H1 (cell line): Measurements from ENCODE around the gene GPRIN3. TPM values are rescaled to one million over a fixed set of nuclear protein-coding genes. Genes with fewer than 3 reads are reported as not detected.

Experiments
- CTCF ChIA-PET: fragments of 300-600 bp; sonication (Branson Sonifier 250); formaldehyde crosslinking; loops from one replicate; lab custom pipeline; 2021; ENCODE audit not compliant: partially characterized antibody; lab: Charles Lee
- POLR2A ChIA-PET: fragments of 300-600 bp; sonication (Branson Sonifier 250); formaldehyde crosslinking; loops from one replicate; lab custom pipeline; 2021; ENCODE audit warnings: inconsistent platforms; ENCODE audit not compliant: partially characterized antibody; lab: Charles Lee
- DNase-seq, 2 experiments: peaks; one replicate each; pipeline versions ENCODE4 v3.0.0 to v3.0.0-alpha.2; 2010 to 2022; ENCODE audit warnings: low spot score in 2 of 2, low read depth in 1 of 2, mixed read lengths in 1 of 2
- FAIRE-seq: peaks from 2 replicates; lab custom pipeline; 2011; peaks lifted over from hg19 to GRCh38; lab: Jason Lieb, UNC
- H2AFZ ChIP-seq: 2 replicates; pipeline ENCODE4 v1.8.1; 2012; ENCODE audit warnings: low read length, inconsistent platforms
- H2AK5ac ChIP-seq: 2 replicates; pipeline ENCODE4 v1.6.1; 2013; ENCODE audit warnings: low read depth, low read length
- H2BK120ac ChIP-seq: replicated peaks from 2 replicates; pipeline ENCODE3; 2013; ENCODE audit warnings: low read depth, low read length, inconsistent platforms
- H2BK12ac ChIP-seq: 2 replicates; pipeline ENCODE4 v1.6.1; 2013; ENCODE audit warnings: low read depth, low read length
- H2BK15ac ChIP-seq: 2 replicates; pipeline ENCODE4 v1.6.1; 2013; ENCODE audit warnings: low read length
- H2BK20ac ChIP-seq: 2 replicates; pipeline ENCODE4 v1.6.1; 2013; ENCODE audit warnings: low read length
- H2BK5ac ChIP-seq: 2 replicates; pipeline ENCODE4 v1.6.1; 2013; ENCODE audit warnings: low read depth, low read length
- H3K14ac ChIP-seq: 2 replicates; pipeline ENCODE4 v1.6.1; 2013; ENCODE audit warnings: inconsistent platforms; ENCODE audit not compliant: insufficient read length
- H3K18ac ChIP-seq: 2 replicates; pipeline ENCODE4 v1.6.1; 2013; ENCODE audit warnings: low read length; ENCODE audit errors: extremely low read depth
- H3K23ac ChIP-seq: 2 replicates; pipeline ENCODE4 v1.6.1; 2013; ENCODE audit warnings: inconsistent platforms; ENCODE audit not compliant: insufficient read length
- H3K23me2 ChIP-seq: 2 replicates; pipeline ENCODE4 v1.6.1; 2013; ENCODE audit warnings: low read depth, low read length
- H3K27ac ChIP-seq: 2 replicates; pipeline ENCODE4 v1.6.1; 2011; ENCODE audit warnings: low read depth, low read length, inconsistent platforms
- H3K27me3 ChIP-seq, 4 experiments: replicated peaks in 1 of 4; 1 replicate in 1 of 4; 2 replicates in 3 of 4; pipeline versions ENCODE4 v1.6.1 to v1.8.1; 2011 to 2013; ENCODE audit warnings: low read length in 3 of 4, mild to moderate bottlenecking in 3 of 4, inconsistent platforms in 2 of 4, mixed read lengths in 2 of 4, moderate library complexity in 1 of 4; ENCODE audit not compliant: control insufficient read depth in 3 of 4, insufficient read depth in 3 of 4; ENCODE audit errors: extremely low read depth in 1 of 4
- H3K36me3 ChIP-seq, 4 experiments: 2 replicates each; pipeline versions ENCODE4 v1.6.1 to v1.8.1; 2011 to 2013; ENCODE audit warnings: mild to moderate bottlenecking in 4 of 4, low read length in 3 of 4, moderate library complexity in 2 of 4, control low read depth in 1 of 4, inconsistent platforms in 1 of 4; ENCODE audit not compliant: insufficient read depth in 4 of 4, control insufficient read depth in 2 of 4
- H3K4ac ChIP-seq: replicated peaks from 2 replicates; pipeline ENCODE3; 2013; ENCODE audit warnings: low read length, low read depth, mixed read lengths, inconsistent platforms; ENCODE audit not compliant: insufficient read length
- H3K4me1 ChIP-seq, 4 experiments: replicated peaks in 1 of 4; 1 replicate in 1 of 4; 2 replicates in 3 of 4; pipeline versions ENCODE4 v1.6.1 to v1.8.1; 2011 to 2013; ENCODE audit warnings: low read length in 3 of 4, inconsistent platforms in 2 of 4, mixed read lengths in 1 of 4; ENCODE audit not compliant: insufficient read depth in 4 of 4, control insufficient read depth in 3 of 4
- H3K4me2 ChIP-seq, 2 experiments: 2 replicates each; pipeline versions ENCODE4 v1.6.1 to v1.8.1; 2011 to 2013; ENCODE audit warnings: low read depth in 2 of 2, low read length in 2 of 2, control low read depth in 1 of 2, inconsistent platforms in 1 of 2, mild to moderate bottlenecking in 1 of 2; ENCODE audit not compliant: insufficient read depth in 1 of 2
- H3K4me3 ChIP-seq, 4 experiments: fragments of 200-600, 300-600 bp in 1 of 4; sonication (generic), shearing (Covaris generic), sonication (Bioruptor Twin) in 1 of 4; 2 replicates each; pipeline versions ENCODE4 v1.5.1 to v1.8.1; 2011 to 2016; ENCODE audit warnings: low read length in 4 of 4, low read depth in 3 of 4, control low read depth in 2 of 4, inconsistent platforms in 2 of 4, mild to moderate bottlenecking in 2 of 4, mixed read lengths in 1 of 4, moderate library complexity in 1 of 4; ENCODE audit not compliant: insufficient read depth in 2 of 4; ENCODE audit errors: extremely low read depth in 1 of 4
- H3K56ac ChIP-seq: replicated peaks from 2 replicates; pipeline ENCODE3; 2013; ENCODE audit warnings: low read depth, mild to moderate bottlenecking, mixed read lengths, low read length, inconsistent platforms; ENCODE audit not compliant: insufficient read length
- H3K79me1 ChIP-seq: 2 replicates; pipeline ENCODE4 v1.6.1; 2013; ENCODE audit warnings: low read depth, low read length, control low read depth
- H3K79me2 ChIP-seq, 2 experiments: 2 replicates each; pipeline versions ENCODE4 v1.6.1 to v1.8.1; 2012 to 2013; ENCODE audit warnings: low read length in 2 of 2, mild to moderate bottlenecking in 2 of 2, inconsistent platforms in 1 of 2; ENCODE audit not compliant: insufficient read depth in 2 of 2, control insufficient read depth in 1 of 2
- H3K9ac ChIP-seq, 4 experiments: replicated peaks in 1 of 4; 1 replicate in 1 of 4; 2 replicates in 3 of 4; pipeline versions ENCODE4 v1.6.1 to v1.8.1; 2011 to 2013; ENCODE audit warnings: low read depth in 3 of 4, low read length in 3 of 4, control low read depth in 2 of 4, mild to moderate bottlenecking in 2 of 4, moderate library complexity in 2 of 4, inconsistent platforms in 1 of 4; ENCODE audit errors: extremely low read depth in 1 of 4
- H3K9me3 ChIP-seq, 2 experiments: 2 replicates each; pipeline versions ENCODE4 v1.6.1 to v1.8.1; 2012 to 2013; ENCODE audit warnings: mild to moderate bottlenecking in 2 of 2, moderate library complexity in 2 of 2, control low read depth in 1 of 2, inconsistent platforms in 1 of 2, low read depth in 1 of 2, low read length in 1 of 2, mixed read lengths in 1 of 2; ENCODE audit not compliant: insufficient read depth in 2 of 2
- H4K20me1 ChIP-seq, 2 experiments: replicated peaks in 1 of 2; 2 replicates each; pipeline versions ENCODE3 to v1.8.1; 2011 to 2013; ENCODE audit warnings: inconsistent platforms in 2 of 2, low read length in 2 of 2, mild to moderate bottlenecking in 1 of 2; ENCODE audit not compliant: insufficient read depth in 2 of 2, control insufficient read depth in 1 of 2
- H4K5ac ChIP-seq: 2 replicates; pipeline ENCODE4 v1.6.1; 2013; ENCODE audit warnings: low read length, low read depth, mixed read lengths, inconsistent platforms; ENCODE audit not compliant: insufficient read length
- H4K8ac ChIP-seq: 2 replicates; pipeline ENCODE4 v1.8.0; 2013; ENCODE audit warnings: mild to moderate bottlenecking, moderate library complexity, low read length, inconsistent platforms; ENCODE audit not compliant: insufficient read depth; ENCODE audit errors: extremely low read depth
- H4K91ac ChIP-seq: replicated peaks from 2 replicates; pipeline ENCODE3; 2013; ENCODE audit warnings: low read length, mixed read lengths, inconsistent platforms; ENCODE audit not compliant: insufficient read length
- BACH1 ChIP-seq: IDR thresholded peaks from 2 replicates; pipeline ENCODE4 v1.6.1; 2012; ENCODE audit warnings: low read length, improper control_type of control experiment
- HDAC6 ChIP-seq: IDR thresholded peaks from one replicate; pipeline ENCODE4 v1.7.1; 2012; ENCODE audit warnings: low read depth, mild to moderate bottlenecking, inconsistent platforms, low read length, moderate library complexity
- JUN ChIP-seq: IDR thresholded peaks from 2 replicates; pipeline ENCODE4 v1.6.1; 2011; ENCODE audit warnings: low read depth, mild to moderate bottlenecking, improper control_type of control experiment, low read length
- RFX5 ChIP-seq: IDR thresholded peaks from 2 replicates; pipeline ENCODE4 v1.6.1; 2011; ENCODE audit warnings: low read depth, low read length, improper control_type of control experiment, borderline replicate concordance
- RNF2 ChIP-seq: fragments of 200-900, 300-1000 bp; sonication (generic); IDR thresholded peaks from 2 replicates; pipeline ENCODE4 v1.7.1; 2016; ENCODE audit warnings: borderline replicate concordance, low read depth, mild to moderate bottlenecking, antibody characterized with exemption, low read length; ENCODE audit not compliant: poor library complexity, severe bottlenecking; ENCODE audit errors: missing control alignments
- SP1 ChIP-seq: IDR thresholded peaks from 2 replicates; pipeline ENCODE4 v1.6.1; 2011; ENCODE audit warnings: low read depth, low read length
- TCF12 ChIP-seq: IDR thresholded peaks from 2 replicates; pipeline ENCODE4 v1.6.1; 2011; ENCODE audit warnings: low read depth, mild to moderate bottlenecking, low read length
- WGBS, 2 experiments: shearing (Covaris generic) in 1 of 2; methylation state at CpG; one replicate each; pipeline versions ENCODE4 v1.1.6 to v1.1.7; 2013 to 2015; ENCODE audit warnings: low lambda C conversion rate in 2 of 2, mixed read lengths in 2 of 2, inconsistent platforms in 1 of 2, low coverage in 1 of 2, missing lambda C conversion rate in 1 of 2; ENCODE audit not compliant: insufficient replicate concordance in 2 of 2, insufficient coverage in 1 of 2, insufficient read length in 1 of 2; ENCODE audit errors: extremely low coverage in 1 of 2, missing lambda C conversion rate in 1 of 2; 5-methylcytosine and 5-hydroxymethylcytosine counted together
- polyA plus RNA-seq, 7 experiments: library from polyadenylated mRNA; depleted of rRNA in 3 of 7; stranded (reverse) in 5 of 7; unstranded in 2 of 7; fragments of >200 nt in 5 of 7; fragments of 200-250 nt in 2 of 7; gene quantifications; 1 replicate in 5 of 7; 2 replicates in 1 of 7; 4 replicates in 1 of 7; pipeline versions ENCODE4 v1.2.1 to v1.2.3, GENCODE V29; 2011 to 2013; ENCODE audit warnings: missing spikeins in 2 of 7, mixed read lengths in 2 of 7
- total RNA-seq: library from RNA; stranded (reverse); fragmentation: NEBNext Ultra II Directional; extraction: Animal tissue kit (Norgen Biotek cat#: 25700); gene quantifications from 2 replicates; pipeline ENCODE4 v1.2.1, GENCODE V29; 2021

Gene GPRIN3
- total and polyA plus RNA-seq, 2 of the 8 experiments (the other 6 are each of a cell fraction or from before 2014, with no cell fraction given) = 0.17 to 1.4 TPM

GRCh38 chr4:89296399-89296798 lies 11.2 kb downstream of the GPRIN3 start:
- H3K4ac ChIP-seq = no peak overlapping the region
- TF ChIP-seq JUN (no peak), SP1 (no peak), RFX5 (no peak), TCF12 (no peak), HDAC6 (no peak), BACH1 (no peak), RNF2 (no peak)
- no peak overlapping the region for H2AFZ ChIP-seq
- no peaks in the 10 kb centered on the region for H4K20me1 ChIP-seq
- H2BK120ac ChIP-seq = no peak overlapping the region
- 95% methylated on average over 1 of the region's 1 CpG; no CpG with 5 or more reads in 1 of the 2 experiments for WGBS, 2 experiments
- no peak overlapping the region for H3K18ac ChIP-seq
- no peaks in the 10 kb centered on the region for H3K79me1 ChIP-seq
- no peak overlapping the region for H2BK12ac ChIP-seq
- H3K36me3 ChIP-seq = no peaks in the 10 kb centered on the region
- H3K27me3 ChIP-seq = no peaks in the 10 kb centered on the region
- H2AK5ac ChIP-seq = no peak overlapping the region
- DNase-seq (no peak), FAIRE-seq (no peak)
- no peak overlapping the region for H3K4me2 ChIP-seq
- no peak overlapping the region for H3K14ac ChIP-seq
- H3K4me3 ChIP-seq = no peak overlapping the region
- no peak overlapping the region for H3K23ac ChIP-seq
- no peak overlapping the region for H3K27ac ChIP-seq
- H4K5ac ChIP-seq = no peak overlapping the region
- H3K23me2 ChIP-seq = no peaks in the 10 kb centered on the region
- no peak overlapping the region for H4K8ac ChIP-seq
- no peaks in the 10 kb centered on the region for H3K79me2 ChIP-seq
- H2BK5ac ChIP-seq = no peak overlapping the region
- no peak overlapping the region for H3K56ac ChIP-seq
- 0 out of 4 replicates have a peak, but pooled peaks cover 0 to 2% of the 10 kb centered on the region in 2 experiments for H3K9me3 ChIP-seq
- no peak overlapping the region for H2BK15ac ChIP-seq
- ChIA-PET POLR2A (no interaction called here), CTCF (interaction anchor here (0.6 kb wide), 1 partner anchor 73 kb away, joined by 3 read pairs; no protein-coding TSS in a partner anchor)
- H3K4me1 ChIP-seq = no peaks in the 10 kb centered on the region
- no peak overlapping the region for H4K91ac ChIP-seq
- no peak overlapping the region for H3K9ac ChIP-seq
- H2BK20ac ChIP-seq = no peak overlapping the region
